ENCODE measurements around the gene KIF17.

KIF17 gene

GRCh38 chr1:20616847-20617487, 100.8 kb downstream of the KIF17 start:
- no peak for DNase-seq

GRCh38 chr1:20615946-20616846, 101.6 kb downstream of the KIF17 start:
- DNase-seq: no peak

DNA sequence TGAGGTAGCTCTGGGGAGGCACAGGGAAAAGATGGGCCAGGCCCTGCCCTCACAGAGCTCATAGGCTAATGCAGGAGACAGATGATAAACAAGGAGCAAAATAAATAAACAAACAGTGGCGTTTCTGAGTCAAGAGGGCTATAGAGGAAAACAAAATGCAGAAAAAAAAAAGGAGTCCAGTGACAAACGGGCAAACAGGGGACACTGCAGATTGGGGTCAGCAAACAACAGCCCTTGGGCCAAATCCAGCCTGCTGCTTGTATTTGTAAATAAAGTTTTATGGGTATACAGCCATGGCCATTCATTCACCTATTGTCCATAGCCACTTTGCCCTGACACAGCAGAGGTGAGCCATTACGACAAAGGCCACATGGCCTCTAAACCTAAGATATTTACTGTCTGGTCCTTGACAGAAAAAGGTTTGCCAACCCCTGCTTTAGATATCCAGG, 103.7 kb downstream of the KIF17 start:
- no peak for DNase-seq

All from NCI-H187 treated with DMSO at 0.1 percent for 48 hours (cell line).